RWPE2 (cell line): ENCODE data around the gene RPL15.

Source experiments
- ATAC-seq: fragments of 200-7000 bp; cut with Tn5 transposase; 3 replicates; pipeline ENCODE4 v1.9.1; 2021; ENCODE audit warnings: low read depth
- DNase-seq: peaks from one replicate; pipeline ENCODE4 v3.0.0-alpha.2; 2020; ENCODE audit warnings: low spot score
- H3K27ac ChIP-seq: fragments of 450-650 bp; 2 replicates; pipeline ENCODE4 v1.5.1; 2017; ENCODE audit warnings: mild to moderate bottlenecking; ENCODE audit not compliant: poor library complexity, severe bottlenecking
- H3K27me3 ChIP-seq: fragments of 250-450 bp; sonication (Bioruptor Pico); 2 replicates; pipeline ENCODE4 v1.5.1; 2021; ENCODE audit warnings: mild to moderate bottlenecking, moderate library complexity; ENCODE audit not compliant: insufficient read depth, poor library complexity, severe bottlenecking
- H3K36me3 ChIP-seq: fragments of 250-450 bp; sonication (Bioruptor Pico); 2 replicates; pipeline ENCODE4 v1.5.1; 2020; ENCODE audit warnings: low read depth, mild to moderate bottlenecking, moderate library complexity
- H3K4me1 ChIP-seq: fragments of 250-450 bp; sonication (Bioruptor Pico); 2 replicates; pipeline ENCODE4 v1.5.1; 2021; ENCODE audit warnings: mild to moderate bottlenecking, moderate library complexity; ENCODE audit not compliant: insufficient read depth, poor library complexity, severe bottlenecking
- H3K4me3 ChIP-seq: fragments of 250-450 bp; sonication (Bioruptor Pico); 2 replicates; pipeline ENCODE4 v1.5.1; 2021; ENCODE audit warnings: mild to moderate bottlenecking, moderate library complexity; ENCODE audit not compliant: severe bottlenecking
- H3K9me3 ChIP-seq: fragments of 250-450 bp; sonication (Bioruptor Pico); 2 replicates; pipeline ENCODE4 v1.5.1; 2021; ENCODE audit warnings: mild to moderate bottlenecking, moderate library complexity; ENCODE audit not compliant: severe bottlenecking
- TF ChIP-seq, protein P1 (sequence below): fragments of 450-650 bp; IDR thresholded peaks from one replicate; pipeline ENCODE4 v1.5.1; 2017; ENCODE audit warnings: mild to moderate bottlenecking, moderate library complexity; ENCODE audit not compliant: poor library complexity, severe bottlenecking

The RPL15 gene

DNA sequence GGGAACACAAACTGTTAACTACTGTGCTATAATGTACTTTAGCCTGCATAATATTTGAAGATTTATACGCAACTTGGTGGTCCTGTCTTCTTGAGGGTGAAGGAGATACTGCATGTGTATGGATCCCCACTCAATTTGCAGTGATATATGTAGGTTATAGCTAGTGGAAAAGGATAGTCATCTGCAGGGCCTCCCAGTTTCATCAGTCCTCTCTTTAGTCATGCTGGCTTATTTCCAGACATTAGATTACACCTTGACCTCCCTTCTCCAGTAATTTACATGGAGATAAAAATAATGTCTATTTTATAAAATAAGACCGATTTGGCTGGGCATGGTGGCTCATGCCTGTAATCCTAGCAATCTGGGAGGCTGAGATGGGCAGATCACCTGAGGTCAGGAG, 31.8 kb downstream of the RPL15 start:
- no peaks in the 10 kb centered on the region for H3K36me3 ChIP-seq
- no peak for ATAC-seq
- H3K4me3 ChIP-seq, result no peak overlapping the region
- H3K27ac ChIP-seq, result no peak overlapping the region
- no peak for DNase-seq
- H3K4me1 ChIP-seq, result peaks cover 34% of the 10 kb centered on the region
- no peaks in the 10 kb centered on the region for H3K9me3 ChIP-seq
- TF ChIP-seq, protein P1, sequence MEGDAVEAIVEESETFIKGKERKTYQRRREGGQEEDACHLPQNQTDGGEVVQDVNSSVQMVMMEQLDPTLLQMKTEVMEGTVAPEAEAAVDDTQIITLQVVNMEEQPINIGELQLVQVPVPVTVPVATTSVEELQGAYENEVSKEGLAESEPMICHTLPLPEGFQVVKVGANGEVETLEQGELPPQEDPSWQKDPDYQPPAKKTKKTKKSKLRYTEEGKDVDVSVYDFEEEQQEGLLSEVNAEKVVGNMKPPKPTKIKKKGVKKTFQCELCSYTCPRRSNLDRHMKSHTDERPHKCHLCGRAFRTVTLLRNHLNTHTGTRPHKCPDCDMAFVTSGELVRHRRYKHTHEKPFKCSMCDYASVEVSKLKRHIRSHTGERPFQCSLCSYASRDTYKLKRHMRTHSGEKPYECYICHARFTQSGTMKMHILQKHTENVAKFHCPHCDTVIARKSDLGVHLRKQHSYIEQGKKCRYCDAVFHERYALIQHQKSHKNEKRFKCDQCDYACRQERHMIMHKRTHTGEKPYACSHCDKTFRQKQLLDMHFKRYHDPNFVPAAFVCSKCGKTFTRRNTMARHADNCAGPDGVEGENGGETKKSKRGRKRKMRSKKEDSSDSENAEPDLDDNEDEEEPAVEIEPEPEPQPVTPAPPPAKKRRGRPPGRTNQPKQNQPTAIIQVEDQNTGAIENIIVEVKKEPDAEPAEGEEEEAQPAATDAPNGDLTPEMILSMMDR, result no peak
- H3K27me3 ChIP-seq, result no peaks in the 10 kb centered on the region

DNA sequence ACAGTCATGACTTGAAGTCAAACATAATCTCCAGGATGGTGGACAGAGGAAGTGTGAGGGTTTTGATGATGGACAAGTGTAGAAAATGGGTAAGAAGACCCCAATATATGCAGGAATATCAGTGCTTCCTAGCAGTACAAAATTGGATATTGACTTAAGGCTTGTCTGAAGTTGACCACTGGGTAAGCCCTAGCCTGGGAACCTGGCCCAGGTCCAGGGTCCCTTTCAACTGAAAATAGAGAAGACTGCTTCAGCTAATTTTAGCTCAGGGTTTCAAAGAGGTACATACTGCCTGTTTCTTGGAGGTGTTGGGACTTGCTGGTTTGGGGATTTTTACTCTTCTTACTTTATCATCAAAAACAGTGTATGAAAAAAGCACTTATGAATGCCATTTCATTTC, 32.9 kb downstream of the RPL15 start:
- Histone ChIP-seq H3K4me1 (peaks cover 34% of the 10 kb centered on the region), H3K9me3 (no peaks in the 10 kb centered on the region), H3K36me3 (peaks cover 4% of the 10 kb centered on the region; the same call in 1 of the 2 replicates), H3K4me3 (no peak overlapping the region), H3K27ac (no peak overlapping the region), H3K27me3 (no peaks in the 10 kb centered on the region)
- ATAC-seq, result no peak
- TF ChIP-seq, protein P1, result no peak
- DNase-seq, result no peak

DNA sequence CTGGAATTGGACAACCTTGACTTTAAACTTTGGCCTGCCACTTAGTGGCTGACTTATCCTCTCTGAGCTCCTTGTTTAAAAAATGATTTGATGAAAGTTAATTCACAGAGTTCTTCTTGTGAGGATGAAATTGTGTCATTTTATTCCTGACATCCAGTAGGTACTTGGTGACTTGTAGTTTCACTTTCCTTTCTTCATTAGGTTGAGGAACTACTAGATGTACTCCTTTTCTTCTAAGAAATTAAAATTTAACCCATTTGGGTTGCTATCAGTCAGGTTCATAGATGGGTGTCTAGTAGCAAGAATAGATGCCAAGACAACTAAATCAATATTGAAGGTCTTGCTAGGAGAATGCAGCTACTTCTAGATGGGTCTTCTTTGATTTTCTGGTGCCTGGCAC, 33.4 kb downstream of the RPL15 start:
- DNase-seq (no peak), ATAC-seq (no peak)
- TF ChIP-seq, protein P1, result no peak
- no peak overlapping the region for H3K27ac ChIP-seq
- no peak overlapping the region for H3K4me3 ChIP-seq
- H3K4me1 ChIP-seq, result peaks cover 34% of the 10 kb centered on the region
- H3K9me3 ChIP-seq, result no peaks in the 10 kb centered on the region
- no peaks in the 10 kb centered on the region for H3K27me3 ChIP-seq
- peaks cover 5% of the 10 kb centered on the region; the same call in 1 of the 2 replicates for H3K36me3 ChIP-seq

DNA sequence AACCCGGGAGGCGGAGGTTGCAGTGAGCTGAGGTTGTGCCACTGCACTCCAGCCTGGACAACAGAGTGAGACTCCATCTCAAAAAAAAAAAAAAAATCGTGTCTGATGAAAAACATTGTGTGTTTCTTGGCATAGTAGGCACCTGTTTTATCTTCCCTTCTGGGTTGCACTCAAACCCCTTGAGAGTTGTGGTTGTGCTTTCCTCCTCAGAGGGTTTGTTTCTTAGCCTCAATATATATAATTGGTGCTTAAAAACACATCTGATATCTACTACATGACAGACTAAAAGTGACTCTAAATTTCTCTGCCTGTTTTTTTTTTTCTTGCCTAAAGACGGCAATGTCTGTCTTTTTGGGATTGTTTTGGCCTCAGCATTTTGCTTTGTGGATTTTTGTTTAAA, 35.7 kb downstream of the RPL15 start:
- Histone ChIP-seq H3K27me3 (no peaks in the 10 kb centered on the region), H3K27ac (no peak overlapping the region), H3K4me3 (no peak overlapping the region), H3K36me3 (peaks cover 8% of the 10 kb centered on the region), H3K4me1 (peaks cover 23% of the 10 kb centered on the region), H3K9me3 (no peaks in the 10 kb centered on the region)
- DNase-seq, result no peak
- no peak for ATAC-seq
- TF ChIP-seq, protein P1, result no peak

DNA sequence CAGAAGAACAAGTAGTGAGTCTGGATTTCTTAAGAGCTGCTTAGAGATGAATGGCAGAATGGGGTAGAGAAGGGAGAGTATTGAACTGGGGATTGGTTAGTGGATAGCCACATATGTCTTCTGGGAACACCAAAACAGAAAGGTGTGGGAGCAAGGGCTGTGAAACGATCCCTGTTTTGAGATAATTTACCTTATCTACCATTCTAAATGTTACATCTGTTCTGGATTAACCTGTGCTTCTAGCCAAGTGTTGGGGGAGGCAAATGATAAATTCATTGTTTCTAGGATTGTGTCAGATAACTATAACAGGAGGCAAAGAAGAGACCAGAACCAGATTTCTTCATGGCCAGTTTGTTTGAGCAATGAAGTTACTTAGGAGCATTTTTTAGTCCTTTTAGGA, 36.6 kb downstream of the RPL15 start:
- Histone ChIP-seq H3K4me3 (no peak overlapping the region), H3K27me3 (no peaks in the 10 kb centered on the region), H3K4me1 (peaks cover 16% of the 10 kb centered on the region), H3K27ac (no peak overlapping the region), H3K9me3 (no peaks in the 10 kb centered on the region), H3K36me3 (peaks cover 8% of the 10 kb centered on the region)
- ATAC-seq (no peak), DNase-seq (no peak)
- TF ChIP-seq, protein P1, result no peak
